HCT116 (cell line): ENCODE measurements around the gene MAPK10. TPM values are rescaled to one million over a fixed set of nuclear protein-coding genes. Genes with fewer than 3 reads are reported as not detected.

ENCODE experiments used
- ATAC-seq: fragments of 200-7000 bp; cut with Tn5 transposase; 2 replicates; pipeline ENCODE4 v1.9.1; 2020; ENCODE audit warnings: mild to moderate bottlenecking, moderate library complexity
- BruUV-seq: library from RNA; stranded (reverse); fragments of 400-500 nt; replicated peaks from 2 replicates; lab custom pipeline; 2021; lab: Mats Ljungman, UMichigan
- CTCF ChIA-PET: fragments of 300-600 bp; sonication (Branson Sonifier 250); formaldehyde crosslinking; loops from one replicate; lab custom pipeline; 2021; ENCODE audit warnings: antibody characterized with exemption; lab: Charles Lee
- POLR2A ChIA-PET: fragments of 300-600, 350-600 bp; sonication (Branson Sonifier 250); formaldehyde crosslinking; loops from one replicate; lab custom pipeline; 2021; ENCODE audit warnings: antibody characterized with exemption; lab: Charles Lee
- RAD21 ChIA-PET, 2 experiments: fragments of 300-600 bp; sonication (Branson Sonifier 250); formaldehyde crosslinking; loops; one replicate each; lab custom pipeline; 2023; ENCODE audit warnings: low total read pairs in 2 of 2; ENCODE audit not compliant: uncharacterized antibody in 2 of 2, unreplicated experiment in 2 of 2, low non-redundant PET in 1 of 2; lab: Charles Lee
- DNase-seq: peaks from one replicate; pipeline ENCODE4 v3.0.0-alpha.2; 2010; ENCODE audit warnings: low read depth, low spot score
- H2AFZ ChIP-seq: fragments of 200-600 bp; shearing (Covaris generic), sonication (generic); 2 replicates; pipeline ENCODE4 v1.6.1; 2017; ENCODE audit warnings: low read depth, mixed run types, mixed read lengths, antibody characterized with exemption, low read length; ENCODE audit not compliant: poor library complexity, severe bottlenecking
- H3K27ac ChIP-seq: 2 replicates; pipeline ENCODE4 v1.5.1; 2012; ENCODE audit warnings: low read depth, low read length
- H3K27me3 ChIP-seq: fragments of 200-600 bp; sonication (generic); 2 replicates; pipeline ENCODE4 v1.6.1; 2016; ENCODE audit warnings: mixed run types, low read length, mixed read lengths; ENCODE audit not compliant: insufficient read depth
- H3K36me3 ChIP-seq, 2 experiments: fragments of 200-500 bp in 1 of 2; fragments of 200-600 bp in 1 of 2; sonication (Bioruptor generic) in 1 of 2; sonication (generic) in 1 of 2; 2 replicates each; pipeline versions ENCODE4 v1.5.1 to v1.6.1; 2014 to 2016; ENCODE audit warnings: low read length in 2 of 2, inconsistent platforms in 1 of 2, mixed read lengths in 1 of 2, mixed run types in 1 of 2; ENCODE audit not compliant: insufficient read depth in 2 of 2, control insufficient read depth in 1 of 2
- H3K4me1 ChIP-seq, 2 experiments: fragments of 200-600 bp in 1 of 2; sonication (generic) in 1 of 2; 2 replicates each; pipeline versions ENCODE4 v1.5.1 to v1.6.1; 2012 to 2017; ENCODE audit warnings: low read length in 2 of 2, inconsistent platforms in 1 of 2, mild to moderate bottlenecking in 1 of 2, mixed read lengths in 1 of 2, mixed run types in 1 of 2, moderate library complexity in 1 of 2; ENCODE audit not compliant: insufficient read depth in 2 of 2, control insufficient read depth in 1 of 2
- H3K4me2 ChIP-seq: fragments of 200-600 bp; sonication (generic); 2 replicates; pipeline ENCODE4 v1.6.1; 2017; ENCODE audit warnings: mixed run types, low read length, mixed read lengths
- H3K4me3 ChIP-seq, 2 experiments: fragments of 200-600 bp in 1 of 2; sonication (generic) in 1 of 2; replicated peaks in 1 of 2; 2 replicates each; pipeline ENCODE4 v1.5.1; 2011 to 2016; ENCODE audit warnings: low read length in 2 of 2, control low read depth in 1 of 2, low read depth in 1 of 2, mild to moderate bottlenecking in 1 of 2, mixed read lengths in 1 of 2, mixed run types in 1 of 2
- H3K79me2 ChIP-seq: fragments of 200-600 bp; sonication (generic); 2 replicates; pipeline ENCODE4 v1.6.1; 2017; ENCODE audit warnings: mild to moderate bottlenecking, mixed run types, low read length, moderate library complexity, mixed read lengths; ENCODE audit not compliant: insufficient read depth
- H3K9ac ChIP-seq: fragments of 200-600 bp; sonication (generic); 2 replicates; pipeline ENCODE4 v1.6.1; 2016; ENCODE audit warnings: low read length, mixed read lengths
- H3K9me2 ChIP-seq: fragments of 200-600 bp; sonication (generic), shearing (Covaris generic); 2 replicates; pipeline ENCODE4 v1.6.1; 2017; ENCODE audit warnings: mixed run types, mild to moderate bottlenecking, moderate library complexity; ENCODE audit not compliant: insufficient read depth
- H3K9me3 ChIP-seq, 2 experiments: fragments of 200-500 bp in 1 of 2; fragments of 200-600 bp in 1 of 2; sonication (Bioruptor generic) in 1 of 2; sonication (generic) in 1 of 2; 2 replicates each; pipeline ENCODE4 v1.6.1; 2014 to 2017; ENCODE audit warnings: low read length in 2 of 2, mixed read lengths in 2 of 2, inconsistent platforms in 1 of 2, low read depth in 1 of 2, mild to moderate bottlenecking in 1 of 2, mixed run types in 1 of 2, moderate library complexity in 1 of 2; ENCODE audit not compliant: control insufficient read depth in 1 of 2, insufficient read depth in 1 of 2
- H4K20me1 ChIP-seq: fragments of 200-600 bp; sonication (generic), shearing (Covaris generic); 2 replicates; pipeline ENCODE4 v1.6.1; 2017; ENCODE audit warnings: mixed run types, mild to moderate bottlenecking, moderate library complexity; ENCODE audit not compliant: insufficient read depth
- ELF1 ChIP-seq: IDR thresholded peaks from 2 replicates; pipeline ENCODE4 v1.6.1; 2012; ENCODE audit warnings: low read depth, borderline replicate concordance
- SP1 ChIP-seq: IDR thresholded peaks from 2 replicates; pipeline ENCODE4 v1.6.1; 2012; ENCODE audit warnings: low read depth
- TCF7L2 ChIP-seq: IDR thresholded peaks from 2 replicates; pipeline ENCODE4 v1.7.0; 2011; ENCODE audit warnings: borderline replicate concordance, inconsistent platforms; ENCODE audit not compliant: insufficient read depth, insufficient read length; ENCODE audit errors: extremely low read depth
- intact Hi-C: fragments of 100-400 bp; cut with micrococcal nuclease; formaldehyde crosslinking; loops from 2 replicates; pipeline ENCODE4 v1.10.0; 2022
- total RNA-seq: library from RNA; stranded (reverse); gene quantifications from one replicate; pipeline ENCODE4 v1.2.1, GENCODE V29; 2021; ENCODE audit not compliant: unreplicated experiment
- TF ChIP-seq, protein P1 (sequence below): IDR thresholded peaks from 2 replicates; pipeline ENCODE4 v1.6.1; 2012
- TF ChIP-seq, protein P2 (sequence below): IDR thresholded peaks from 2 replicates; pipeline ENCODE4 v1.6.1; 2011; ENCODE audit warnings: mild to moderate bottlenecking, low read length, moderate library complexity; ENCODE audit not compliant: insufficient replicate concordance; ENCODE audit errors: extremely low read depth

The MAPK10 gene
- total RNA-seq, 1 experiment from 2014 or later, result 0.52 TPM

DNA sequence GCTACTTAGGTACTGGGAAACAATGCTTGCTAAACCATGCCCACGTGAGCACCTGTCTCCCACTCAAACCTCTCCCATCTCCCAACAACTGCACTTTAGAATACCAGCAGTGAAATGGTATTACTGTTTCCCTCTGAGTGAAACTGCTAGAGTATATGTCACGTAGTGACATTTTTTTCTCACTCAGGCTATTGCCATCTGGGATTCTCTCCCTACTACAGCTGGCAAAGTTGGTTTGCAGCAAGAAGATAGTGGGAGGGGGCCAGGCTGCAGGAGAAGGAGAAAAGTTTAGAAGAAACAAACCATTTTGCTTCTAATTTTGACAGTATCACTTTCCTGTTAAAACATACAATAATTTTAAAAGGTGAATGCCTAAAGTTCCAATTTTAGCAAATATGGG, 358.3 kb downstream of the MAPK10 start:
- no peaks in the 10 kb centered on the region for H3K4me1 ChIP-seq
- H3K9ac ChIP-seq, result no peak overlapping the region
- no peak overlapping the region for H3K27ac ChIP-seq
- ChIA-PET POLR2A (no interaction called here), CTCF (no interaction called here), RAD21 (no interaction called here)
- H3K79me2 ChIP-seq, result no peaks in the 10 kb centered on the region
- intact Hi-C loops, result no loop called here
- DNase-seq, result no peak
- H3K9me2 ChIP-seq, result no peaks in the 10 kb centered on the region
- no peaks in the 10 kb centered on the region for H3K27me3 ChIP-seq
- H3K4me2 ChIP-seq, result no peak overlapping the region
- H3K4me3 ChIP-seq, result no peak overlapping the region
- H2AFZ ChIP-seq, result no peak overlapping the region
- ATAC-seq, result no peak
- H3K36me3 ChIP-seq, result no peaks in the 10 kb centered on the region
- H4K20me1 ChIP-seq, result no peaks in the 10 kb centered on the region
- no peaks in the 10 kb centered on the region for H3K9me3 ChIP-seq
- TF ChIP-seq SP1, result no peak
- TF ChIP-seq, protein P1, sequence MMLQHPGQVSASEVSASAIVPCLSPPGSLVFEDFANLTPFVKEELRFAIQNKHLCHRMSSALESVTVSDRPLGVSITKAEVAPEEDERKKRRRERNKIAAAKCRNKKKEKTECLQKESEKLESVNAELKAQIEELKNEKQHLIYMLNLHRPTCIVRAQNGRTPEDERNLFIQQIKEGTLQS, result no peak
- TF ChIP-seq, all 23 proteins: peak for 0
- BruUV-seq, result no TSS peak

DNA sequence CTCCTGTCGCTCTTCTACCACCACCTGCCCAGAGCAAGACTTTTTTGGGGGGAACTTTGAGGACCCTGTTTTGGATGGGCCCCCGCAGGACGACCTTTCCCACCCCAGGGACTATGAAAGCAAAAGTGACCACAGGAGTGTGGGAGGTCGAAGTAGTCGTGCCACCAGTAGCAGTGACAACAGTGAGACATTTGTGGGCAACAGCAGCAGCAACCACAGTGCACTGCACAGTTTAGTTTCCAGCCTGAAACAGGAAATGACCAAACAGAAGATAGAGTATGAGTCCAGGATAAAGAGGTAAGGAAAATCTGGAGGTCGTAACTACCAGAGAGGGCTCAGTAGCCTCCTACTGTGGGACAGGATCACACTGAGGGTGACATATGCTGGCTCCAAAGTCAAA, 364.5 kb downstream of the MAPK10 start:
- H3K79me2 ChIP-seq, result no peaks in the 10 kb centered on the region

More for the DNA sequence above, 364.5 kb downstream of the MAPK10 start:
- Histone ChIP-seq H3K36me3 (no peaks in the 10 kb centered on the region), H2AFZ (no peak overlapping the region), H3K4me3 (no peak overlapping the region)
- no peak for ATAC-seq
- no TSS peak for BruUV-seq
- RAD21 ChIA-PET, result no interaction called here
- POLR2A ChIA-PET, result no interaction called here
- TF ChIP-seq, protein P1, result no peak
- no peak for TF ChIP-seq ELF1
- no peak for TF ChIP-seq SP1
- TF ChIP-seq, protein P2, sequence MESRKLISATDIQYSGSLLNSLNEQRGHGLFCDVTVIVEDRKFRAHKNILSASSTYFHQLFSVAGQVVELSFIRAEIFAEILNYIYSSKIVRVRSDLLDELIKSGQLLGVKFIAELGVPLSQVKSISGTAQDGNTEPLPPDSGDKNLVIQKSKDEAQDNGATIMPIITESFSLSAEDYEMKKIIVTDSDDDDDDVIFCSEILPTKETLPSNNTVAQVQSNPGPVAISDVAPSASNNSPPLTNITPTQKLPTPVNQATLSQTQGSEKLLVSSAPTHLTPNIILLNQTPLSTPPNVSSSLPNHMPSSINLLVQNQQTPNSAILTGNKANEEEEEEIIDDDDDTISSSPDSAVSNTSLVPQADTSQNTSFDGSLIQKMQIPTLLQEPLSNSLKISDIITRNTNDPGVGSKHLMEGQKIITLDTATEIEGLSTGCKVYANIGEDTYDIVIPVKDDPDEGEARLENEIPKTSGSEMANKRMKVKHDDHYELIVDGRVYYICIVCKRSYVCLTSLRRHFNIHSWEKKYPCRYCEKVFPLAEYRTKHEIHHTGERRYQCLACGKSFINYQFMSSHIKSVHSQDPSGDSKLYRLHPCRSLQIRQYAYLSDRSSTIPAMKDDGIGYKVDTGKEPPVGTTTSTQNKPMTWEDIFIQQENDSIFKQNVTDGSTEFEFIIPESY, result no peak
- no peak for TF ChIP-seq TCF7L2
- TF ChIP-seq, all 23 proteins: peak for 0
- intact Hi-C loops, result no loop called here
- H3K4me1 ChIP-seq, result no peaks in the 10 kb centered on the region
- H4K20me1 ChIP-seq, result no peaks in the 10 kb centered on the region
- DNase-seq, result no peak
- no peak overlapping the region for H3K9ac ChIP-seq
- H3K27ac ChIP-seq, result no peak overlapping the region
- H3K27me3 ChIP-seq, result no peaks in the 10 kb centered on the region
- CTCF ChIA-PET, result no interaction called here
- H3K9me2 ChIP-seq, result no peaks in the 10 kb centered on the region
- no peak overlapping the region for H3K4me2 ChIP-seq
- no peaks in the 10 kb centered on the region for H3K9me3 ChIP-seq
